Right atrium auricular region (tissue), 2 donors: ENCODE measurements around the gene RNF180. TPM values are rescaled to one million over a fixed set of nuclear protein-coding genes. Genes with fewer than 3 reads are reported as not detected.

Source experiments
- DNase-seq: peaks from one replicate; pipeline ENCODE4 v3.0.0-alpha.2; 2019; ENCODE audit warnings: low spot score
- H3K27ac ChIP-seq, 2 donors: fragments of 200-600 bp; sonication (generic); 1 replicate in 1 of 2; 2 replicates in 1 of 2; pipeline ENCODE4 v1.5.1; 2016 to 2019
- H3K27me3 ChIP-seq, 2 donors: fragments of 200-600 bp; sonication (generic); one replicate each; pipeline versions ENCODE4 v1.5.1 to v1.6.0; 2017 to 2019
- H3K36me3 ChIP-seq: fragments of 200-600 bp; sonication (generic); one replicate; pipeline ENCODE4 v1.5.1; 2016
- H3K4me1 ChIP-seq, 2 donors: fragments of 200-600 bp; sonication (generic); one replicate each; pipeline versions ENCODE4 v1.5.1 to v1.6.0; 2017 to 2019
- H3K4me3 ChIP-seq, 2 donors: fragments of 200-600 bp; sonication (generic); 1 replicate in 1 of 2; 2 replicates in 1 of 2; pipeline ENCODE4 v1.5.1; 2017 to 2019; ENCODE audit warnings: mild to moderate bottlenecking in 1 of 2, moderate library complexity in 1 of 2
- H3K9me3 ChIP-seq, 2 donors: fragments of 200-600 bp; sonication (generic); one replicate each; pipeline ENCODE4 v1.5.1; 2019
- CTCF ChIP-seq, 2 donors: fragments of 200-600 bp; sonication (generic); IDR thresholded peaks; one replicate each; pipeline ENCODE4 v1.5.1; 2019; ENCODE audit warnings: antibody characterized with exemption in 2 of 2
- total RNA-seq, 2 donors: library from RNA; depleted of rRNA; stranded (reverse); fragments of >200 nt; gene quantifications; one replicate each; pipeline ENCODE4 v1.1.0, GENCODE V29; 2016

The RNF180 gene
- total RNA-seq, 2 donors from 2014 or later: 17.8 to 21.1 TPM

GRCh38 chr5:64417390-64417789 is 251.7 kb downstream of the RNF180 start:
- H3K4me1 ChIP-seq: no peaks in the 10 kb centered on the region
- no peak overlapping the region for H3K27ac ChIP-seq
- no peaks in the 10 kb centered on the region for H3K36me3 ChIP-seq
- H3K9me3 ChIP-seq: no peaks in the 10 kb centered on the region
- H3K27me3 ChIP-seq: no peaks in the 10 kb centered on the region
- H3K4me3 ChIP-seq: no peak overlapping the region
- TF ChIP-seq CTCF (IDR thresholded peaks at IDR 0.05): no peak
- DNase-seq: no peak

- no peaks in the 10 kb centered on the region for H3K9me3 ChIP-seq
- no peaks in the 10 kb centered on the region for H3K4me1 ChIP-seq
- no peak overlapping the region for H3K27ac ChIP-seq
- no peak for TF ChIP-seq CTCF (IDR thresholded peaks at IDR 0.05)
- H3K36me3 ChIP-seq: no peaks in the 10 kb centered on the region
- DNase-seq: no peak
- no peaks in the 10 kb centered on the region for H3K27me3 ChIP-seq
- no peak overlapping the region for H3K4me3 ChIP-seq
Measured at GRCh38 chr5:64418013-64418412, 252.4 kb downstream of the RNF180 start.

Other genes starting within 250 kb of the RNF180 start
- not detected for gene HTR1A, start 203.4 kb upstream of the RNF180 start, total RNA-seq